ENCODE results near the gene TMBIM6. TPM values are rescaled to one million over a fixed set of nuclear protein-coding genes. Genes with fewer than 3 reads are reported as not detected.

The TMBIM6 gene
- total and polyA plus RNA-seq, 8 donors: 79.6 to 606 (median 221) TPM

- intact Hi-C loops (cut with DNase I; ENCODE audit: low total_unique reads): no loop called here
- Histone ChIP-seq H3K9me3 (no peaks in the 10 kb centered on the region), H3K27ac (no peak overlapping the region), H3K27me3 (no peaks in the 10 kb centered on the region), H3K36me3 (peaks cover 72 to 82% (median 76%) of the 10 kb centered on the region in 4 donors), H3K4me1 (peaks cover 4 to 27% (median 17%) of the 10 kb centered on the region in 4 donors), H3K4me3 (no peak overlapping the region)
- no peak for DNase-seq
- WGBS, 5 donors: 75 to 88% (median 79%) methylated on average over 5 of the region's 5 CpGs
- TF ChIP-seq CTCF (IDR thresholded peaks at IDR 0.05) (no peak), EP300 (IDR thresholded peaks at IDR 0.05) (no peak), POLR2A (IDR thresholded peaks at IDR 0.05) (no peak), POLR2AphosphoS5 (IDR thresholded peaks at IDR 0.05) (no peak)
Observed at GRCh38 chr12:49762468-49762847, 21.1 kb downstream of the TMBIM6 start.

GRCh38 chr12:49763006-49763591 is 21.7 kb downstream of the TMBIM6 start:
- intact Hi-C loops (cut with DNase I; ENCODE audit: low total_unique reads): no loop called here
- WGBS, 5 donors: 20 to 38% (median 29%) methylated on average over 8 of the region's 8 CpGs
- no peaks in the 10 kb centered on the region for H3K9me3 ChIP-seq
- H3K4me3 ChIP-seq: no peak overlapping the region
- peaks cover 4 to 20% (median 15%) of the 10 kb centered on the region in 4 donors for H3K4me1 ChIP-seq
- TF ChIP-seq CTCF (IDR thresholded peaks at IDR 0.05) (peak in 5 of 7 experiments; percentile 34 to 62 (median 53)), EP300 (IDR thresholded peaks at IDR 0.05) (no peak)
- DNase-seq: peak; percentile 78 to 84
- H3K27ac ChIP-seq: peak overlapping the region in 2 of 5 donors; percentile 32 to 36
- H3K36me3 ChIP-seq: peaks cover 66 to 76% (median 70%) of the 10 kb centered on the region in 4 donors
- no peaks in the 10 kb centered on the region for H3K27me3 ChIP-seq

GRCh38 chr12:49764126-49764525 is 22.8 kb downstream of the TMBIM6 start:
- whole genome bisulfite sequencing, 5 donors: 36 to 79% (median 69%) methylated on average over 2 to 3 of the region's 3 CpGs
- intact Hi-C loops (cut with DNase I; ENCODE audit: low total_unique reads): no loop called here
- H3K36me3 ChIP-seq: peaks cover 55 to 66% (median 60%) of the 10 kb centered on the region in 4 donors

GRCh38 chr12:49766115-49766455 is 24.7 kb downstream of the TMBIM6 start:
- no peaks in the 10 kb centered on the region for H3K27me3 ChIP-seq
- 85 to 91% (median 89%) methylated on average over 8 of the region's 8 CpGs for WGBS, 5 donors

More at GRCh38 chr12:49764126-49764525, 22.8 kb downstream of the TMBIM6 start:
- TF ChIP-seq POLR2AphosphoS5 (IDR thresholded peaks at IDR 0.05) (no peak), EP300 (IDR thresholded peaks at IDR 0.05) (no peak), POLR2A (IDR thresholded peaks at IDR 0.05) (no peak), CTCF (IDR thresholded peaks at IDR 0.05) (no peak)
- no peak for DNase-seq
- no peak overlapping the region for H3K4me3 ChIP-seq
- H3K9me3 ChIP-seq: no peaks in the 10 kb centered on the region
- no peak overlapping the region for H3K27ac ChIP-seq
- H3K27me3 ChIP-seq: no peaks in the 10 kb centered on the region
- peaks cover 4 to 19% (median 15%) of the 10 kb centered on the region in 4 donors for H3K4me1 ChIP-seq

More at GRCh38 chr12:49766115-49766455, 24.7 kb downstream of the TMBIM6 start:
- TF ChIP-seq POLR2A (IDR thresholded peaks at IDR 0.05): no peak
- no peak for TF ChIP-seq EP300 (IDR thresholded peaks at IDR 0.05)
- no peak for TF ChIP-seq POLR2AphosphoS5 (IDR thresholded peaks at IDR 0.05)
- TF ChIP-seq CTCF (IDR thresholded peaks at IDR 0.05): no peak
- H3K27ac ChIP-seq: no peak overlapping the region
- H3K9me3 ChIP-seq: no peaks in the 10 kb centered on the region
- H3K4me3 ChIP-seq: no peak overlapping the region
- H3K36me3 ChIP-seq: peaks cover 36 to 46% (median 40%) of the 10 kb centered on the region in 4 donors
- intact Hi-C loops (cut with DNase I; ENCODE audit: low total_unique reads): no loop called here
- DNase-seq: no peak
- H3K4me1 ChIP-seq: peaks cover 4 to 19% (median 15%) of the 10 kb centered on the region in 4 donors

Data from stomach (tissue), 9 donors.